IMR-90 (cell line): ENCODE data around the gene CTIF. TPM values are rescaled to one million over a fixed set of nuclear protein-coding genes. Genes with fewer than 3 reads are reported as not detected.

ENCODE experiments used
- ATAC-seq: fragments of 200-7000 bp; cut with Tn5 transposase; 2 replicates; pipeline ENCODE4 v1.9.1; 2020; ENCODE audit warnings: low read depth, mild to moderate bottlenecking, moderate library complexity
- BruUV-seq: library from RNA; stranded (reverse); fragments of 400-500 nt; replicated peaks from 2 replicates; lab custom pipeline; 2021; lab: Mats Ljungman, UMichigan
- CTCF ChIA-PET: fragments of 300-600 bp; formaldehyde crosslinking; extraction: SDS; loops from one replicate; lab custom pipeline; 2021; ENCODE audit warnings: antibody characterized with exemption; lab: Yijun Ruan, JAX
- POLR2A ChIA-PET: fragments of 300-600 bp; sonication (Branson Sonifier 250); formaldehyde crosslinking; loops from one replicate; lab custom pipeline; 2022; ENCODE audit warnings: antibody characterized with exemption; ENCODE audit not compliant: unreplicated experiment; lab: Charles Lee
- DNase-seq: peaks from one replicate; pipeline ENCODE4 v3.0.0; 2013
- H2AFZ ChIP-seq: replicated peaks from 2 replicates; pipeline ENCODE3; 2013; ENCODE audit warnings: low read length, mild to moderate bottlenecking; ENCODE audit not compliant: poor library complexity
- H2AK5ac ChIP-seq: 2 replicates; pipeline ENCODE4 v1.6.1; 2013; ENCODE audit warnings: low read depth, low read length, inconsistent platforms
- H2AK9ac ChIP-seq: replicated peaks from 2 replicates; pipeline ENCODE3; 2013; ENCODE audit warnings: mild to moderate bottlenecking, low read depth, low read length, moderate library complexity; ENCODE audit not compliant: poor library complexity
- H2BK120ac ChIP-seq: 2 replicates; pipeline ENCODE4 v1.6.1; 2013; ENCODE audit warnings: low read depth, low read length, inconsistent platforms
- H2BK15ac ChIP-seq: 3 replicates; pipeline ENCODE4 v1.6.1; 2013; ENCODE audit warnings: low read depth, low read length, inconsistent platforms
- H2BK20ac ChIP-seq: 2 replicates; pipeline ENCODE4 v1.6.1; 2013; ENCODE audit warnings: low read depth, mild to moderate bottlenecking, inconsistent platforms, low read length, moderate library complexity
- H2BK5ac ChIP-seq: 2 replicates; pipeline ENCODE4 v1.6.1; 2013; ENCODE audit warnings: mild to moderate bottlenecking, low read depth, low read length, inconsistent platforms; ENCODE audit not compliant: poor library complexity, severe bottlenecking
- H3K14ac ChIP-seq: replicated peaks from 2 replicates; pipeline ENCODE4 v1.6.1; 2013; ENCODE audit warnings: low read depth, low read length, inconsistent platforms
- H3K18ac ChIP-seq: 2 replicates; pipeline ENCODE4 v1.6.1; 2013; ENCODE audit warnings: low read depth, low read length, control low read depth
- H3K23ac ChIP-seq: 2 replicates; pipeline ENCODE4 v1.6.1; 2013; ENCODE audit warnings: low read depth, low read length, inconsistent platforms
- H3K27ac ChIP-seq: 2 replicates; pipeline ENCODE4 v1.5.1; 2013; ENCODE audit warnings: mild to moderate bottlenecking, control low read depth, low read length; ENCODE audit not compliant: insufficient read depth
- H3K27me3 ChIP-seq: 2 replicates; pipeline ENCODE4 v1.6.1; 2013; ENCODE audit warnings: low read length; ENCODE audit not compliant: control insufficient read depth, insufficient read depth
- H3K36me3 ChIP-seq: 2 replicates; pipeline ENCODE4 v1.6.1; 2013; ENCODE audit warnings: low read length, mixed read lengths; ENCODE audit not compliant: control insufficient read depth, insufficient read depth
- H3K4ac ChIP-seq: 2 replicates; pipeline ENCODE4 v1.6.1; 2013; ENCODE audit warnings: low read depth, low read length, inconsistent platforms
- H3K4me1 ChIP-seq: 2 replicates; pipeline ENCODE4 v1.6.1; 2013; ENCODE audit warnings: low read length, mixed read lengths; ENCODE audit not compliant: control insufficient read depth, insufficient read depth
- H3K4me2 ChIP-seq: 2 replicates; pipeline ENCODE4 v1.6.1; 2013; ENCODE audit warnings: low read depth, mild to moderate bottlenecking, control low read depth, low read length, moderate library complexity
- H3K4me3 ChIP-seq: 2 replicates; pipeline ENCODE4 v1.5.1; 2013; ENCODE audit warnings: low read depth, mild to moderate bottlenecking, control low read depth, low read length, moderate library complexity; ENCODE audit not compliant: insufficient read depth
- H3K56ac ChIP-seq: 2 replicates; pipeline ENCODE4 v1.6.1; 2013; ENCODE audit warnings: low read length, inconsistent platforms; ENCODE audit not compliant: insufficient read depth; ENCODE audit errors: extremely low read depth
- H3K79me1 ChIP-seq, 2 experiments: 2 replicates each; pipeline ENCODE4 v1.6.1; 2013; ENCODE audit warnings: low read length in 2 of 2, inconsistent platforms in 1 of 2, low read depth in 1 of 2
- H3K9ac ChIP-seq: 2 replicates; pipeline ENCODE4 v1.6.1; 2013; ENCODE audit warnings: low read depth, low read length, control low read depth
- H3K9me1 ChIP-seq: 2 replicates; pipeline ENCODE4 v1.6.1; 2013; ENCODE audit warnings: low read length, inconsistent platforms; ENCODE audit not compliant: insufficient read depth
- H3K9me3 ChIP-seq: 2 replicates; pipeline ENCODE4 v1.6.1; 2013; ENCODE audit warnings: low read length; ENCODE audit not compliant: control insufficient read depth, insufficient read depth
- H4K20me1 ChIP-seq: 2 replicates; pipeline ENCODE4 v1.6.1; 2013; ENCODE audit warnings: low read length, inconsistent platforms; ENCODE audit not compliant: insufficient read depth
- H4K5ac ChIP-seq: 2 replicates; pipeline ENCODE4 v1.6.1; 2013; ENCODE audit warnings: mild to moderate bottlenecking, low read depth, low read length, control low read depth
- H4K8ac ChIP-seq, 2 experiments: 2 replicates each; pipeline ENCODE4 v1.6.1; 2013; ENCODE audit warnings: low read depth in 2 of 2, low read length in 2 of 2, control low read depth in 1 of 2, inconsistent platforms in 1 of 2
- H4K91ac ChIP-seq: 2 replicates; pipeline ENCODE4 v1.6.1; 2013; ENCODE audit warnings: low read depth, low read length, inconsistent platforms; ENCODE audit not compliant: insufficient read depth
- MAFK ChIP-seq: IDR thresholded peaks from 2 replicates; pipeline ENCODE4 v1.6.1; 2012; ENCODE audit warnings: low read depth, low read length, improper control_type of control experiment
- MAZ ChIP-seq: IDR thresholded peaks from 2 replicates; pipeline ENCODE4 v1.6.1; 2012; ENCODE audit warnings: low read depth, mild to moderate bottlenecking, low read length, improper control_type of control experiment, moderate library complexity, borderline replicate concordance
- POLR2A ChIP-seq: IDR thresholded peaks from 2 replicates; pipeline ENCODE4 v1.6.1; 2012; ENCODE audit warnings: mild to moderate bottlenecking, low read depth, low read length
- RCOR1 ChIP-seq: IDR thresholded peaks from 2 replicates; pipeline ENCODE4 v1.6.1; 2012; ENCODE audit warnings: mild to moderate bottlenecking, low read length, improper control_type of control experiment; ENCODE audit not compliant: insufficient replicate concordance
- RFX5 ChIP-seq: IDR thresholded peaks from 2 replicates; pipeline ENCODE4 v1.8.0; 2012; ENCODE audit warnings: low read depth, mild to moderate bottlenecking, low read length, moderate library complexity
- WGBS, 2 experiments: methylation state at CpG; one replicate each; pipeline versions ENCODE4 v1.1.5 to v1.1.7; 2013; ENCODE audit warnings: missing lambda C conversion rate in 2 of 2; ENCODE audit not compliant: insufficient read length in 1 of 2; ENCODE audit errors: extremely low coverage in 2 of 2; 5-methylcytosine and 5-hydroxymethylcytosine counted together
- dilution Hi-C: fragments of 300-500 bp; cut with HindIII; formaldehyde crosslinking; loops from one replicate; pipeline ENCODE4 v1.14.3; 2018; ENCODE audit warnings: low sequenced_read_pairs; ENCODE audit not compliant: unreplicated experiment
- in situ Hi-C: fragments of 300-500 bp; cut with MboI; formaldehyde crosslinking; loops from 3 replicates; pipeline ENCODE4 v1.14.3; 2019; ENCODE audit warnings: low sequenced_read_pairs, inconsistent platforms, mixed read lengths
- intact Hi-C: fragments of 100-400 bp; cut with micrococcal nuclease; formaldehyde crosslinking; loops from 2 replicates; pipeline ENCODE4 v1.10.0; 2022
- polyA plus RNA-seq, 3 experiments: library from polyadenylated mRNA; depleted of rRNA; stranded (reverse); fragments of >200 nt; gene quantifications; 2 replicates each; pipeline ENCODE4 v1.2.3, GENCODE V29; 2012; ENCODE audit warnings: low replicate concordance in 1 of 3
- total RNA-seq: library from RNA; depleted of rRNA; stranded (reverse); fragments of >200 nt; gene quantifications from 2 replicates; pipeline ENCODE4 v1.2.3, GENCODE V29; 2012
- TF ChIP-seq, protein P1 (sequence below): fragments of 150-350 bp; IDR thresholded peaks from 2 replicates; pipeline ENCODE4 v1.6.1; 2017; ENCODE audit warnings: mild to moderate bottlenecking, antibody characterized with exemption, low read length, low read depth
- TF ChIP-seq, protein P2 (sequence below): fragments of 150-350 bp; IDR thresholded peaks from 2 replicates; pipeline ENCODE4 v1.6.1; 2016; ENCODE audit warnings: low read depth, mild to moderate bottlenecking, low read length, moderate library complexity, borderline replicate concordance

The CTIF gene
- total and polyA plus RNA-seq, 2 of the 4 experiments (the other 2 are of a cell fraction), result 25.1 to 57.0 TPM

DNA sequence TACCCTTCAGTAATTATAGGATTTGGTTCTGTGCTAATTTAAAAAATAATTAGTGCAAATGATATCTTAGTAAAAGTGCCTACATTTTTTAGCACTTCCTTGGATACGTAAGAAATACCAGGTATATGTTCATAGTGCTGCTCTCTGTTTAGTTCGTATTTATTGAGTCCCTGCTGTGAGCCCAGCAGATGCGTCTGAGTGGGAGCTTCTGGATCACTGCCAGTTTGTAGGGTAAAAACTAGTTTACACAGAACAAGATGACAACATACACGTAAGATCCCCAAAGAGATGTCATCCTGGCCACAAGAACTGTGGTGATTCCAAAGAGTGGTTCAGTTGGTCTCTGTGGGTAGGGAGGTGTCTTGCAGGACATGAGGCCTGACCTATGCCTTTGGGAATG lies 103.2 kb downstream of the CTIF start:
- no peak overlapping the region for H3K56ac ChIP-seq
- no CpG with 5 or more reads among the region's 4 CpGs for WGBS, 2 experiments
- peaks cover 17% of the 10 kb centered on the region for H3K36me3 ChIP-seq
- CTCF ChIA-PET, result no interaction called here
- peak overlapping the region; percentile 6; the same call in 1 of the 2 replicates for H2BK20ac ChIP-seq
- intact Hi-C loops, result no loop called here
- peaks cover 36% of the 10 kb centered on the region for H4K20me1 ChIP-seq
- H4K8ac ChIP-seq, result peak overlapping the region in 1 of 2 experiments; percentile 10; a peak in 1 of 4 replicates
- H2BK15ac ChIP-seq, result peak overlapping the region; percentile 86; the same call in 1 of the 3 replicates
- no peak overlapping the region for H3K4me2 ChIP-seq
- peaks cover 52% of the 10 kb centered on the region for H3K9me1 ChIP-seq
- in situ Hi-C loops, result loop anchor here (25.0 kb wide), 1 partner anchor 1645 kb away; the partner anchor contains the start of genes CXXC1 and MBD1
- H4K5ac ChIP-seq, result no peak overlapping the region
- no peak overlapping the region for H2AFZ ChIP-seq
- BruUV-seq, result no TSS peak
- dilution Hi-C loops, result no loop called here
- H4K91ac ChIP-seq, result no peak overlapping the region; the same call in 1 of the 2 replicates
- H2BK5ac ChIP-seq, result peak overlapping the region; percentile 41
- peaks cover 58 to 99% of the 10 kb centered on the region in 2 experiments for H3K79me1 ChIP-seq
- H2AK9ac ChIP-seq, result no peak overlapping the region
- TF ChIP-seq POLR2A (no peak), RFX5 (no peak), MAFK (no peak), RCOR1 (no peak), MAZ (no peak)
- TF ChIP-seq, protein P1, sequence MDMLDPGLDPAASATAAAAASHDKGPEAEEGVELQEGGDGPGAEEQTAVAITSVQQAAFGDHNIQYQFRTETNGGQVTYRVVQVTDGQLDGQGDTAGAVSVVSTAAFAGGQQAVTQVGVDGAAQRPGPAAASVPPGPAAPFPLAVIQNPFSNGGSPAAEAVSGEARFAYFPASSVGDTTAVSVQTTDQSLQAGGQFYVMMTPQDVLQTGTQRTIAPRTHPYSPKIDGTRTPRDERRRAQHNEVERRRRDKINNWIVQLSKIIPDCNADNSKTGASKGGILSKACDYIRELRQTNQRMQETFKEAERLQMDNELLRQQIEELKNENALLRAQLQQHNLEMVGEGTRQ, result no peak
- TF ChIP-seq, protein P2, sequence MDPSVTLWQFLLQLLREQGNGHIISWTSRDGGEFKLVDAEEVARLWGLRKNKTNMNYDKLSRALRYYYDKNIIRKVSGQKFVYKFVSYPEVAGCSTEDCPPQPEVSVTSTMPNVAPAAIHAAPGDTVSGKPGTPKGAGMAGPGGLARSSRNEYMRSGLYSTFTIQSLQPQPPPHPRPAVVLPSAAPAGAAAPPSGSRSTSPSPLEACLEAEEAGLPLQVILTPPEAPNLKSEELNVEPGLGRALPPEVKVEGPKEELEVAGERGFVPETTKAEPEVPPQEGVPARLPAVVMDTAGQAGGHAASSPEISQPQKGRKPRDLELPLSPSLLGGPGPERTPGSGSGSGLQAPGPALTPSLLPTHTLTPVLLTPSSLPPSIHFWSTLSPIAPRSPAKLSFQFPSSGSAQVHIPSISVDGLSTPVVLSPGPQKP, result no peak
- DNase-seq (peak; percentile 41), ATAC-seq (no peak)
- peak overlapping the region; percentile 9; the same call in 1 of the 2 replicates for H3K18ac ChIP-seq
- no peak overlapping the region for H3K27ac ChIP-seq
- POLR2A ChIA-PET, result no interaction called here
- no peaks in the 10 kb centered on the region for H3K27me3 ChIP-seq
- peak overlapping the region; percentile 20 for H2AK5ac ChIP-seq
- H3K4ac ChIP-seq, result peak overlapping the region; percentile 18
- 0 out of 2 replicates have a peak overlapping the region, but pooled peaks have one; percentile 60 for H3K23ac ChIP-seq
- H2BK120ac ChIP-seq, result peak overlapping the region; percentile 1; the same call in 1 of the 2 replicates
- peak overlapping the region; percentile 47 for H3K14ac ChIP-seq
- H3K9ac ChIP-seq, result no peak overlapping the region
- H3K4me3 ChIP-seq, result no peak overlapping the region
- peaks cover 35% of the 10 kb centered on the region for H3K4me1 ChIP-seq
- no peaks in the 10 kb centered on the region for H3K9me3 ChIP-seq
